AG04450 (cell line): Measurements from ENCODE around the gene SPOP. TPM values are rescaled to one million over a fixed set of nuclear protein-coding genes. Genes with fewer than 3 reads are reported as not detected.
"Not testable (repeated sequence)": the region's sequence is repeated elsewhere in the genome, so short reads cannot be mapped to it uniquely, and the experiment has no call there.

Experiments used
- CTCF ChIA-PET: fragments of 300-600, 350-600 bp; formaldehyde crosslinking; extraction: SDS; loops from one replicate; lab custom pipeline; 2022; ENCODE audit warnings: antibody characterized with exemption, inconsistent platforms; lab: Charles Lee
- POLR2A ChIA-PET: fragments of 350-600 bp; formaldehyde crosslinking; extraction: SDS; loops from one replicate; lab custom pipeline; 2021; ENCODE audit warnings: antibody characterized with exemption, inconsistent platforms; lab: Yijun Ruan, JAX
- DNase-seq: peaks from one replicate; pipeline ENCODE4 v3.0.0-alpha.2; 2011; ENCODE audit warnings: low read depth, low spot score
- H3K27ac ChIP-seq: one replicate; pipeline ENCODE4 v1.5.1; 2012; ENCODE audit warnings: low read depth, low read length, control low read depth
- H3K27me3 ChIP-seq: one replicate; pipeline ENCODE4 v1.6.0; 2012; ENCODE audit warnings: low read length; ENCODE audit not compliant: control insufficient read depth, insufficient read depth
- H3K4me3 ChIP-seq: 2 replicates; pipeline ENCODE4 v1.5.1; 2011; ENCODE audit warnings: mild to moderate bottlenecking, low read depth, low read length, control low read depth
- H3K9me3 ChIP-seq: 2 replicates; pipeline ENCODE4 v1.5.1; 2012; ENCODE audit warnings: low read length; ENCODE audit not compliant: control insufficient read depth, insufficient read depth
- polyA plus RNA-seq: library from polyadenylated mRNA; depleted of rRNA; stranded (reverse); fragments of >200 nt; gene quantifications from 2 replicates; pipeline ENCODE4 v1.2.3, GENCODE V29; 2011; rRNA removed
- TF ChIP-seq, protein P1 (sequence below): IDR thresholded peaks from 2 replicates; pipeline ENCODE4 v1.5.1; 2011; ENCODE audit warnings: low read depth, low read length, control low read depth, inconsistent platforms

SPOP gene
- polyA plus RNA-seq, 1 experiment, result 51.6 TPM

DNA sequence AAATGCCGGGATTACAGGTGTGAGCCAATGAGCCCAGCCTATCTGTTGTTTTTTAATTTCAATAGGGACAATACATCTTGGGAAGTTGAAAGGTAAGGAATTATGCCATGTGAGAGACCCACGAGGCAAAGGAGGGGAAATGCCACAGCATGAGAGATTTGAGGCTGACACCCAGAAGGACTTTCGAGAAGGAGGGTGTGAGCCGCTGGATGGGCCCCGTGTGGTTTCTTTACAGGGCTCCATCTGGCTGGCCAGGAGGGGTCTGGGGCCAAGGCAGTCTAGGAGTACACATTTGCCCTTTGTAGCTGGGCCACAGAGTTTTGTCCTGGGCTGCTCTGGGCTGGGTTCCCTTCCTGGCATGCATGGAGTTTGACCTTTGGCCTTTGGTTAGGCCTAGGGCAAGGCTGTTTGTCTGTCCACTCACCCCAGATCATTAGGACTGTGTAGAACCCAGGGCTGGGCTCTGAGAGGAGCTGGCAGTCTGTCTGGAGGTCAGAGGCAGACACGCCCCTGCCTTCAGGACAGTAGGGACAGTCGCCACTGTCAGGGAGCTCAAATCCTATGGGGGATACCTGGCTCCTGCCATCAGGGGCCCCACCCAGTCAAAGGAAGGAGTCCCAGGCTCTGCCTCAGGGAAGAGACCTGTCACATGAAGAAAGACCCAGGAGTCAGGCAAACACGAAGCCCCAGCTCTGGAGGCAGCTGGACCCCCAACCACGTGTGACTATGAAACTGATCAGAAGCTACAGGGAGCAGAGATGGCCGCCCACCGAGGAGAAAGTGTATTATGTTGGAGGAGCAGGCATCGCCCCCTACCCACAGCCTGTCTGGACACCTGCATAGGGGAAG is 126.5 kb downstream of the SPOP start:
- DNase-seq, result no peak
- Histone ChIP-seq H3K27ac (no peak overlapping the region), H3K9me3 (no peaks in the 10 kb centered on the region; the same call in 1 of the 2 replicates), H3K27me3 (peaks cover 11% of the 10 kb centered on the region), H3K4me3 (no peak overlapping the region)
- ChIA-PET CTCF (interaction anchor here (1.2 to 1.6 kb wide), 2 partner anchors 116 to 143 kb away, joined by 3 to 4 read pairs; no protein-coding TSS in a partner anchor), POLR2A (no interaction called here)
- TF ChIP-seq, protein P1, sequence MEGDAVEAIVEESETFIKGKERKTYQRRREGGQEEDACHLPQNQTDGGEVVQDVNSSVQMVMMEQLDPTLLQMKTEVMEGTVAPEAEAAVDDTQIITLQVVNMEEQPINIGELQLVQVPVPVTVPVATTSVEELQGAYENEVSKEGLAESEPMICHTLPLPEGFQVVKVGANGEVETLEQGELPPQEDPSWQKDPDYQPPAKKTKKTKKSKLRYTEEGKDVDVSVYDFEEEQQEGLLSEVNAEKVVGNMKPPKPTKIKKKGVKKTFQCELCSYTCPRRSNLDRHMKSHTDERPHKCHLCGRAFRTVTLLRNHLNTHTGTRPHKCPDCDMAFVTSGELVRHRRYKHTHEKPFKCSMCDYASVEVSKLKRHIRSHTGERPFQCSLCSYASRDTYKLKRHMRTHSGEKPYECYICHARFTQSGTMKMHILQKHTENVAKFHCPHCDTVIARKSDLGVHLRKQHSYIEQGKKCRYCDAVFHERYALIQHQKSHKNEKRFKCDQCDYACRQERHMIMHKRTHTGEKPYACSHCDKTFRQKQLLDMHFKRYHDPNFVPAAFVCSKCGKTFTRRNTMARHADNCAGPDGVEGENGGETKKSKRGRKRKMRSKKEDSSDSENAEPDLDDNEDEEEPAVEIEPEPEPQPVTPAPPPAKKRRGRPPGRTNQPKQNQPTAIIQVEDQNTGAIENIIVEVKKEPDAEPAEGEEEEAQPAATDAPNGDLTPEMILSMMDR, result no peak

GRCh38 chr17:49550764-49551163 is 127.1 kb downstream of the SPOP start:
- peaks cover 15% of the 10 kb centered on the region for H3K27me3 ChIP-seq
- DNase-seq, CTCF ChIA-PET, POLR2A ChIA-PET, H3K9me3 ChIP-seq, H3K4me3 ChIP-seq, H3K27ac ChIP-seq: not testable (repeated sequence)

DNA sequence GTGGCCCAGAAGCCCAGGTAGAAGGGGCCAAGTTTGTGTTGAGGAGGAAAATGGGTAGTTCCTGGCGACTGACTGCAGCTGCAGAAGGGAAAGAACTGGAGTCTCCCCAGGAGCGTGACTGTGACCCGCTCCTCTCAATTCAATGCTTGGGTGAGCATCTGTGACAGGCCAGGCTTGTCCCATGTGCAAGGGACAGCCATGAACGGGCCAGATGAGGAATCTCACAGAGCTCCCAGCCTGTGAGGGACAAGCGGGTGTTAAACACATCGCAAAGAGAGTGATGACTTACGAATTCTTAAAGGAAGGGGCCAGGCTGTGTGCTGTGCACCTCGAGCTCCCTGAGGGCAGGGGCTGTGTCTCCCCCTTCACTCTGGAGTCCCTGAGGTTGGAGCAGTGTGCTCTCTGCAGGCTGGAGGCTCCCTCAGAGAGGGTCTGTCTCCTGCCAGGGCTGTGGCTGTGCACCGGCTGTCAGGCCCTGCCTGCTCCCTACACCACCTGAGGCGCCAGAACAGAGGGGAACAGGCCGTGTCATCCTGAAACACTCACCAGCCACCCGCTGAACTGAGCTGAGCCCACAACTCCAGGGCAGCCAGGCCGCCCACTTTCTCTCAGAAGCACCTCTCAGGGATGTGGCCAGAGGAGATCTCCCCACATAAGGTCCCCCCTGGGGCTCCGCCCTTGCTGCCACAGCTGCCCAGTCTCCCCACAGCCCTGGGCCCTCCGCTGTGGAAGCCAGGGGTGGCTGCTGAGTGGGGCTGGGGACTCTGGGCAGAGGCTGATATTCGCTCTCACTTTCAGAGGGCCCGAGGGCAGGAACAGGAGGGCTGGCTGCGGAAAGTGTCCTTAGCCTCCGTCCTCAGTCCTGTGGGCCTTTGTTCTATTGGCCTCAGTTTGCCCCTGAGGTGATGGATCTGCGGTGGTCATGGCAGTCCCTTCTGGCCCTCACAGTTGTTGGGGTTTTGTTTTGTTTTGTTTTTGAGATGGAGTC is 127.9 kb downstream of the SPOP start:
- TF ChIP-seq, protein P1, result no peak
- Histone ChIP-seq H3K27me3 (peaks cover 21% of the 10 kb centered on the region), H3K4me3 (no peak overlapping the region), H3K9me3 (no peaks in the 10 kb centered on the region; the same call in 1 of the 2 replicates), H3K27ac (no peak overlapping the region)
- CTCF ChIA-PET, result no interaction called here
- POLR2A ChIA-PET, result no interaction called here
- DNase-seq, result no peak

DNA sequence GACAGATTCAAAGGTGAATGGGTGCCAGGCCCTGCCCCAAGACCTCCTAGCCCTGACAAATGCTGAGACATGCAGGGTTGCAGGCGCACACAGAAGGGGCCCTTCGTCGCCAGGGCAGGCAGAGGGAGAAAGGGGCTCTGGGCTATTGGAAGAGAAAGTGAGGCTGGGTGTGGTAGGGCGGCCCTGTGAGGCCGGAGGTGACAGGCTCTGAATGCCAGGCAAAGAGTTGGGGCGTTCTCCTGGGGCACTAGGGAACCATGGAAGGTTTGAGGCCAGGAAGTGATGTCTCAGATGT is 128.6 kb downstream of the SPOP start:
- DNase-seq, result no peak
- TF ChIP-seq, protein P1, result no peak
- Histone ChIP-seq H3K9me3 (no peaks in the 10 kb centered on the region; the same call in 1 of the 2 replicates), H3K27me3 (peaks cover 28% of the 10 kb centered on the region), H3K4me3 (no peak overlapping the region), H3K27ac (no peak overlapping the region)
- ChIA-PET CTCF (no interaction called here), POLR2A (no interaction called here)

Other genes with a start within 250 kb of the SPOP start
- gene NGFR, start 182.8 kb downstream of the SPOP start, polyA plus RNA-seq, result not detected in 2 replicates
- 0.20 and 0.27 TPM in 2 replicates for gene NXPH3, start 102.2 kb downstream of the SPOP start, polyA plus RNA-seq
- gene SLC35B1, start 29.9 kb upstream of the SPOP start, polyA plus RNA-seq, result 99.1 and 109 TPM in 2 replicates
- gene FAM117A, start 86.0 kb upstream of the SPOP start, polyA plus RNA-seq, result 2.5 and 2.8 TPM in 2 replicates
- 26.5 and 27.0 TPM in 2 replicates for gene KAT7, start 110.6 kb upstream of the SPOP start, polyA plus RNA-seq
- gene TAC4, start 170.0 kb upstream of the SPOP start, polyA plus RNA-seq, result not detected in 2 replicates